OCI-LY1 (cell line): ENCODE results near the gene AMELX.

ENCODE experiments used
- CTCF ChIP-seq: fragments of 200-600 bp; sonication (generic), shearing (Covaris generic); IDR thresholded peaks from 2 replicates; pipeline ENCODE4 v1.5.1; 2017; ENCODE audit warnings: mild to moderate bottlenecking, antibody characterized with exemption, low read length, moderate library complexity, mixed read lengths
- EZH2 ChIP-seq: fragments of 200-600 bp; sonication (generic), shearing (Covaris generic); IDR thresholded peaks from 2 replicates; pipeline ENCODE4 v1.8.0; 2017; ENCODE audit warnings: borderline replicate concordance, mixed run types, mild to moderate bottlenecking, antibody characterized with exemption, low read length, moderate library complexity, mixed read lengths

GRCh38 chrX:11331788-11332187, 38.6 kb downstream of the AMELX start:
- TF ChIP-seq CTCF, result no peak
- no peak for TF ChIP-seq EZH2
